Muscle of leg (tissue), 16 donors: ENCODE data around the gene WFDC2. TPM values are rescaled to one million over a fixed set of nuclear protein-coding genes. Genes with fewer than 3 reads are reported as not detected.

Source experiments
- DNase-seq: peaks from one replicate; pipeline ENCODE4 v3.0.0; 2013
- H3K27ac ChIP-seq: one replicate; pipeline ENCODE4 v1.5.1; 2013; ENCODE audit warnings: mild to moderate bottlenecking, low read length, control low read depth
- H3K27me3 ChIP-seq: one replicate; pipeline ENCODE4 v1.6.1; 2013; ENCODE audit warnings: low read length; ENCODE audit not compliant: control insufficient read depth, insufficient read depth
- H3K36me3 ChIP-seq: one replicate; pipeline ENCODE4 v1.6.1; 2013; ENCODE audit warnings: low read length; ENCODE audit not compliant: control insufficient read depth, insufficient read depth
- H3K4me1 ChIP-seq: one replicate; pipeline ENCODE4 v1.6.1; 2013; ENCODE audit warnings: low read length; ENCODE audit not compliant: control insufficient read depth, insufficient read depth
- H3K4me3 ChIP-seq: one replicate; pipeline ENCODE4 v1.5.1; 2013; ENCODE audit warnings: low read length, control low read depth
- H3K9me3 ChIP-seq: replicated peaks from 2 replicates; pipeline ENCODE4 v1.6.1; 2013; ENCODE audit warnings: low read depth, low read length; ENCODE audit not compliant: control insufficient read depth
- WGBS: methylation state at CpG from one replicate; pipeline ENCODE4 v1.1.5; 2013; ENCODE audit warnings: missing lambda C conversion rate; ENCODE audit not compliant: insufficient coverage; 5-methylcytosine and 5-hydroxymethylcytosine counted together
- long read RNA-seq, 11 donors: transcript quantifications; one replicate each; lab custom pipeline, GENCODE V29; 2026
- polyA plus RNA-seq, 8 donors: library from polyadenylated mRNA; unstranded; fragments of 120-200 nt; gene quantifications; one replicate each; pipeline versions ENCODE4 v1.2.1 to v1.2.3, GENCODE V29; 2013; ENCODE audit warnings: inconsistent platforms in 1 of 8, low replicate concordance in 1 of 8; ENCODE audit not compliant: insufficient read length in 8 of 8, insufficient read depth in 1 of 8
- total RNA-seq: library from RNA; stranded (reverse); fragments of 120-200 nt; gene quantifications from one replicate; pipeline ENCODE4 v1.2.4, GENCODE V29; 2013

The WFDC2 gene
- total RNA-seq (0.13 TPM), polyA plus RNA-seq (1 to 10 TPM in 2 of 8 donors, under 1 TPM in 3, not detected in 3; 0.24 to 2.1 (median 0.68) TPM)
- long read RNA-seq, donor 1, partial matches to known transcripts = 0 of 1 reads
- long read RNA-seq, donor 1, other reads (novel, unspliced or antisense) = 0 of 1 reads
- long read RNA-seq, donor 2 = 0 reads
- long read RNA-seq, donor 3 = 0 reads
- long read RNA-seq, donor 4 = 0 reads
- long read RNA-seq, donor 5, partial matches to known transcripts = 0 of 1 reads
- long read RNA-seq, donor 5, other reads (novel, unspliced or antisense) = 0 of 1 reads
- long read RNA-seq, donor 6 = 0 reads
- long read RNA-seq, donor 7 = 0 reads
- long read RNA-seq, donor 8 = 0 reads
- long read RNA-seq, donor 9 = 0 reads
- long read RNA-seq, donor 10 = 0 reads
- long read RNA-seq, donor 11 = 0 reads

GRCh38 chr20:45469336-45470261, at the start of gene WFDC2:
WFDC2 (plus strand) TSS chr20:45469753; CDS start chr20:45469782, 29 bp downstream.
- no peaks in the 10 kb centered on the region for H3K9me3 ChIP-seq
- H3K36me3 ChIP-seq = no peaks in the 10 kb centered on the region
- H3K4me1 ChIP-seq = peaks cover 17% of the 10 kb centered on the region
- 2% methylated on average over 47 of the region's 54 CpGs for WGBS
- H3K27ac ChIP-seq = no peak within 1 kb of the TSS
- H3K27me3 ChIP-seq = peaks cover 42% of the 10 kb centered on the region
- no peak for DNase-seq
- peak within 1 kb of the TSS; percentile 30 for H3K4me3 ChIP-seq

- 94% methylated on average over 7 of the region's 8 CpGs for WGBS
- Histone ChIP-seq H3K4me1 (peaks cover 7% of the 10 kb centered on the region), H3K27ac (no peak overlapping the region), H3K27me3 (no peaks in the 10 kb centered on the region), H3K4me3 (no peak overlapping the region), H3K9me3 (no peaks in the 10 kb centered on the region), H3K36me3 (peaks cover 53% of the 10 kb centered on the region)
- DNase-seq = no peak
Observed at GRCh38 chr20:45420125-45420524, 49.4 kb upstream of the WFDC2 start.

- Histone ChIP-seq H3K27me3 (no peaks in the 10 kb centered on the region), H3K4me1 (no peaks in the 10 kb centered on the region), H3K27ac (no peak overlapping the region), H3K4me3 (no peak overlapping the region), H3K36me3 (peaks cover 56% of the 10 kb centered on the region), H3K9me3 (no peaks in the 10 kb centered on the region)
- no peak for DNase-seq
- 100% methylated on average over 1 of the region's 2 CpGs for WGBS
Observed at GRCh38 chr20:45423700-45424099, 45.9 kb upstream of the WFDC2 start.

- no peak overlapping the region for H3K27ac ChIP-seq
- peaks cover 38% of the 10 kb centered on the region for H3K36me3 ChIP-seq
- no peaks in the 10 kb centered on the region for H3K4me1 ChIP-seq
- WGBS = 94% methylated on average over 17 of the region's 17 CpGs
- H3K9me3 ChIP-seq = no peaks in the 10 kb centered on the region
- DNase-seq = no peak
- no peaks in the 10 kb centered on the region for H3K27me3 ChIP-seq
- no peak overlapping the region for H3K4me3 ChIP-seq
Observed at GRCh38 chr20:45425561-45425960, 44.0 kb upstream of the WFDC2 start.

GRCh38 chr20:45426320-45427016, 43.1 kb upstream of the WFDC2 start:
- Histone ChIP-seq H3K36me3 (peaks cover 30% of the 10 kb centered on the region), H3K9me3 (no peaks in the 10 kb centered on the region)
- WGBS = 85% methylated on average over 3 of the region's 5 CpGs

GRCh38 chr20:45427236-45428149, 42.1 kb upstream of the WFDC2 start:
- H3K27ac ChIP-seq = no peak overlapping the region
- peaks cover 30% of the 10 kb centered on the region for H3K36me3 ChIP-seq
- DNase-seq = no peak
- 72% methylated on average over 14 of the region's 14 CpGs for WGBS
- no peaks in the 10 kb centered on the region for H3K9me3 ChIP-seq
- no peaks in the 10 kb centered on the region for H3K4me1 ChIP-seq
- H3K4me3 ChIP-seq = no peak overlapping the region
- H3K27me3 ChIP-seq = no peaks in the 10 kb centered on the region

More at GRCh38 chr20:45426320-45427016, 43.1 kb upstream of the WFDC2 start:
- H3K4me1 ChIP-seq = no peaks in the 10 kb centered on the region
- H3K27ac ChIP-seq = no peak overlapping the region
- no peak for DNase-seq
- H3K27me3 ChIP-seq = no peaks in the 10 kb centered on the region
- H3K4me3 ChIP-seq = no peak overlapping the region

- no peaks in the 10 kb centered on the region for H3K27me3 ChIP-seq
- no peak overlapping the region for H3K27ac ChIP-seq
- peaks cover 17% of the 10 kb centered on the region for H3K36me3 ChIP-seq
- peaks cover 5% of the 10 kb centered on the region for H3K4me1 ChIP-seq
- no peaks in the 10 kb centered on the region for H3K9me3 ChIP-seq
- WGBS = no CpG with 5 or more reads among the region's 2 CpGs
- no peak overlapping the region for H3K4me3 ChIP-seq
- peak; percentile 25 for DNase-seq
Observed at GRCh38 chr20:45429618-45430017, 39.9 kb upstream of the WFDC2 start.

GRCh38 chr20:45432294-45432693, 37.3 kb upstream of the WFDC2 start:
- Histone ChIP-seq H3K27me3 (no peaks in the 10 kb centered on the region), H3K4me3 (no peak overlapping the region), H3K27ac (no peak overlapping the region), H3K4me1 (peaks cover 5% of the 10 kb centered on the region), H3K9me3 (no peaks in the 10 kb centered on the region), H3K36me3 (peaks cover 4% of the 10 kb centered on the region)
- 76% methylated on average over 5 of the region's 5 CpGs for WGBS
- no peak for DNase-seq

- Histone ChIP-seq H3K36me3 (peaks cover 4% of the 10 kb centered on the region), H3K27ac (no peak overlapping the region), H3K9me3 (no peaks in the 10 kb centered on the region), H3K4me1 (peaks cover 5% of the 10 kb centered on the region), H3K27me3 (no peaks in the 10 kb centered on the region), H3K4me3 (no peak overlapping the region)
- 60% methylated on average over 1 of the region's 3 CpGs for WGBS
- peak; percentile 73 for DNase-seq
Observed at GRCh38 chr20:45433316-45433715, 36.2 kb upstream of the WFDC2 start.
